A549 (cell line): ENCODE measurements around the gene GSE1. TPM values are rescaled to one million over a fixed set of nuclear protein-coding genes. Genes with fewer than 3 reads are reported as not detected.

Experiments used
- ATAC-seq, 2 experiments: fragments of 200-7000 bp in 1 of 2; fragments of >200 bp in 1 of 2; cut with Nextera tagmentation in 1 of 2; cut with Tn5 transposase in 1 of 2; 3 replicates each; pipeline versions ENCODE4 v1.8.0 to v1.9.1; 2018 to 2020; ENCODE audit warnings: mild to moderate bottlenecking in 1 of 2, moderate library complexity in 1 of 2
- CTCF ChIA-PET: fragments of 300-600 bp; sonication (Branson Sonifier 250); formaldehyde crosslinking; extraction: SDS; loops from one replicate; lab custom pipeline; 2021; ENCODE audit warnings: antibody characterized with exemption, inconsistent platforms; lab: Yijun Ruan, JAX
- POLR2A ChIA-PET: fragments of 350-600 bp; formaldehyde crosslinking; extraction: SDS; loops from one replicate; lab custom pipeline; 2021; ENCODE audit warnings: antibody characterized with exemption, inconsistent platforms; lab: Yijun Ruan, JAX
- DNase-seq, 2 experiments: peaks; one replicate each; pipeline versions ENCODE4 v3.0.0 to v3.0.0-alpha.2; 2011 to 2016; ENCODE audit warnings: low read depth in 1 of 2, low spot score in 1 of 2
- FAIRE-seq: peaks from 2 replicates; lab custom pipeline; 2011; peaks lifted over from hg19 to GRCh38; lab: Jason Lieb, UNC
- H3K27ac ChIP-seq, 2 experiments: fragments of >200 bp; sonication (Bioruptor Twin); formaldehyde crosslinking; 3 replicates each; pipeline ENCODE4 v1.5.1; 2016 to 2017
- H3K4me1 ChIP-seq: fragments of >200 bp; sonication (Bioruptor Twin); formaldehyde crosslinking; 3 replicates; pipeline ENCODE4 v1.6.1; 2016
- H3K4me2 ChIP-seq: fragments of >200 bp; sonication (Bioruptor Twin); formaldehyde crosslinking; 3 replicates; pipeline ENCODE4 v1.6.1; 2016
- H3K4me3 ChIP-seq: fragments of >200 bp; sonication (Bioruptor Twin); formaldehyde crosslinking; 3 replicates; pipeline ENCODE4 v1.5.1; 2016
- H3K9me3 ChIP-seq: fragments of >200 bp; sonication (Bioruptor Twin); formaldehyde crosslinking; 3 replicates; pipeline ENCODE4 v1.6.1; 2016
- EHMT2 ChIP-seq: fragments of 200-600 bp; sonication (generic); IDR thresholded peaks from 2 replicates; pipeline ENCODE4 v1.6.1; 2016; ENCODE audit warnings: antibody characterized with exemption, low read depth, mild to moderate bottlenecking, moderate library complexity
- HOXA7 ChIP-seq: fragments of 250-450 bp; sonication (Bioruptor Pico); IDR thresholded peaks from 2 replicates; pipeline ENCODE4 v1.5.0; 2020; ENCODE audit warnings: mild to moderate bottlenecking, moderate library complexity
- MAFK ChIP-seq: fragments of 450-650 bp; IDR thresholded peaks from 2 replicates; pipeline ENCODE4 v1.6.1; 2014; ENCODE audit not compliant: partially characterized antibody
- NFE2L2 ChIP-seq: fragments of 150-350 bp; conservative IDR thresholded peaks from 2 replicates; pipeline ENCODE4 v1.6.1; 2014; ENCODE audit warnings: low read length
- PHF8 ChIP-seq: fragments of 200-600 bp; sonication (generic); IDR thresholded peaks from 2 replicates; pipeline ENCODE4 v1.6.1; 2016; ENCODE audit warnings: low read depth, mild to moderate bottlenecking, antibody characterized with exemption, moderate library complexity, borderline replicate concordance
- RCOR1 ChIP-seq: fragments of 150-350 bp; IDR thresholded peaks from 2 replicates; pipeline ENCODE4 v1.6.1; 2014; ENCODE audit warnings: antibody characterized with exemption, low read length, low read depth
- SREBF2 ChIP-seq: fragments of 450-650 bp; IDR thresholded peaks from 2 replicates; pipeline ENCODE4 v1.6.1; 2014; ENCODE audit warnings: mild to moderate bottlenecking, moderate library complexity
- TFCP2L1 ChIP-seq: fragments of 250-450 bp; sonication (Bioruptor Pico); IDR thresholded peaks from 2 replicates; pipeline ENCODE4 v1.5.0; 2021; ENCODE audit warnings: mild to moderate bottlenecking
- TP53 ChIP-seq: fragments of 250-450 bp; sonication (Bioruptor Pico); IDR thresholded peaks from 2 replicates; pipeline ENCODE4 v1.5.0; 2021; ENCODE audit warnings: mild to moderate bottlenecking, moderate library complexity
- WGBS: methylation state at CpG from one replicate; pipeline ENCODE4 v1.1.6; 2017; ENCODE audit errors: missing lambda C conversion rate; 5-methylcytosine and 5-hydroxymethylcytosine counted together
- polyA plus RNA-seq, 4 experiments: library from polyadenylated mRNA; depleted of rRNA in 3 of 4; stranded (reverse); fragments of >200 nt; fragmentation: RNase III in 1 of 4; extraction: RNeasy Plus Mini Kit Qiagen cat#74134 plus additional on column Dnase treatment in 1 of 4; gene quantifications; 2 replicates in 3 of 4; 3 replicates in 1 of 4; pipeline ENCODE4 v1.2.3, GENCODE V29; 2011 to 2017
- TF ChIP-seq, protein P1 (sequence below): fragments of >200 bp; sonication (Bioruptor Twin); formaldehyde crosslinking; IDR thresholded peaks from 3 replicates; pipeline ENCODE4 v1.6.1; 2016
- TF ChIP-seq, protein P2 (sequence below): IDR thresholded peaks from 2 replicates; pipeline ENCODE4 v1.6.1; 2012
- TF ChIP-seq, protein P3 (sequence below): IDR thresholded peaks from 2 replicates; pipeline ENCODE4 v1.6.1; 2012; ENCODE audit warnings: low read depth, borderline replicate concordance
- TF ChIP-seq, protein P4 (sequence below): fragments of 250-450 bp; sonication (Bioruptor Pico); IDR thresholded peaks from 2 replicates; pipeline ENCODE4 v1.5.0; 2021; ENCODE audit warnings: mild to moderate bottlenecking, moderate library complexity, borderline replicate concordance
- TF ChIP-seq, protein P5 (sequence below): fragments of 450-650 bp; IDR thresholded peaks from 2 replicates; pipeline ENCODE4 v1.6.1; 2014; ENCODE audit warnings: antibody characterized with exemption
- TF ChIP-seq, protein P6 (sequence below): fragments of 200-600 bp; sonication (generic); IDR thresholded peaks from 2 replicates; pipeline ENCODE4 v1.6.1; 2016; ENCODE audit warnings: antibody characterized with exemption, mild to moderate bottlenecking, moderate library complexity

The GSE1 gene
- polyA plus RNA-seq, 2 of the 4 experiments (the other 2 are of a cell fraction), result 20.7 to 24.3 TPM

DNA sequence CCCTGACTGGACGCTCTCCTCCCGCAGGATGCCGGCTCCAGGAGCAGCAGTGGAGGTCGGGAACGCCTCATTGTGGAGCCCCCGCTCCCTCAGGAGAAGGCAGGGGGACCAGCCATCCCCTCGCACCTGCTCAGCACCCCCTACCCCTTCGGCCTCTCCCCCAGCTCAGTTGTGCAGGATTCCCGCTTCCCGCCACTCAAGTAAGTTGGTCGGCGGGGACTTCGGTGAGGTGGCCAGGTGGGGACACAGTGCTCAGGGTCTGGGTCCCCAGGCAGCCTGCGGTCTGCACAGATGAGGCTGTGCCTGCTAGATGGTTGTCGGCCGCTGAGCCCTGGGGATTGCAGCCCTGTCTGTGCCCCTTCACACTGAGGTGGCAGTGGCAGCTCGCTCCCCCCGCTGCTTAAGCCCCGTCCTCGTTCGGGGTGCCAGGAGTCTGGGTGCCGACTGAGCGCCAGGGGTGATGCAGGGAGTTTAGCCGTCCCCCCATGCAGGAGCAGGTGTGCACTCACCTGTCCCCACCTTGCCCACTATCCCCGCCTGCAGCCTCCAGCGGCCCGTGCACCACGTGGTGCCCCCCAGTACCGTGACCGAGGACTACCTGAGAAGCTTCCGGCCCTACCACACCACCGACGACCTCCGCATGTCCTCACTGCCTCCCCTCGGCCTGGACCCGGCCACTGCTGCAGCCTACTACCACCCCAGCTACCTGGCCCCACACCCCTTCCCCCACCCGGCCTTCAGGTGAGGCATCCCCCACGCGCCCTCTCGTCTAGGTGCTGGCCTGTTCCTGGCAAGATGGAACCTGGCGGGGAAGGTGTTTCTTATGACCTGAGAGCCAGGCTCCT lies 41.4 kb downstream of the GSE1 start:
- ATAC-seq (no peak), FAIRE-seq (no peak), DNase-seq (no peak)
- H3K27ac ChIP-seq, result no peak overlapping the region
- TF ChIP-seq HOXA7 (no peak), EHMT2 (no peak), SREBF2 (no peak), NFE2L2 (no peak), TFCP2L1 (CRISPR knock-in tag) (no peak), PHF8 (no peak), MAFK (no peak), TP53 (CRISPR knock-in tag) (no peak)
- TF ChIP-seq, protein P1, sequence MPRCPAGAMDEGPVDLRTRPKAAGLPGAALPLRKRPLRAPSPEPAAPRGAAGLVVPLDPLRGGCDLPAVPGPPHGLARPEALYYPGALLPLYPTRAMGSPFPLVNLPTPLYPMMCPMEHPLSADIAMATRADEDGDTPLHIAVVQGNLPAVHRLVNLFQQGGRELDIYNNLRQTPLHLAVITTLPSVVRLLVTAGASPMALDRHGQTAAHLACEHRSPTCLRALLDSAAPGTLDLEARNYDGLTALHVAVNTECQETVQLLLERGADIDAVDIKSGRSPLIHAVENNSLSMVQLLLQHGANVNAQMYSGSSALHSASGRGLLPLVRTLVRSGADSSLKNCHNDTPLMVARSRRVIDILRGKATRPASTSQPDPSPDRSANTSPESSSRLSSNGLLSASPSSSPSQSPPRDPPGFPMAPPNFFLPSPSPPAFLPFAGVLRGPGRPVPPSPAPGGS, result no peak
- TF ChIP-seq, protein P2, sequence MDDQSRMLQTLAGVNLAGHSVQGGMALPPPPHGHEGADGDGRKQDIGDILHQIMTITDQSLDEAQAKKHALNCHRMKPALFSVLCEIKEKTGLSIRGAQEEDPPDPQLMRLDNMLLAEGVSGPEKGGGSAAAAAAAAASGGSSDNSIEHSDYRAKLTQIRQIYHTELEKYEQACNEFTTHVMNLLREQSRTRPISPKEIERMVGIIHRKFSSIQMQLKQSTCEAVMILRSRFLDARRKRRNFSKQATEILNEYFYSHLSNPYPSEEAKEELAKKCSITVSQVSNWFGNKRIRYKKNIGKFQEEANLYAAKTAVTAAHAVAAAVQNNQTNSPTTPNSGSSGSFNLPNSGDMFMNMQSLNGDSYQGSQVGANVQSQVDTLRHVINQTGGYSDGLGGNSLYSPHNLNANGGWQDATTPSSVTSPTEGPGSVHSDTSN, result no peak
- TF ChIP-seq, protein P3, sequence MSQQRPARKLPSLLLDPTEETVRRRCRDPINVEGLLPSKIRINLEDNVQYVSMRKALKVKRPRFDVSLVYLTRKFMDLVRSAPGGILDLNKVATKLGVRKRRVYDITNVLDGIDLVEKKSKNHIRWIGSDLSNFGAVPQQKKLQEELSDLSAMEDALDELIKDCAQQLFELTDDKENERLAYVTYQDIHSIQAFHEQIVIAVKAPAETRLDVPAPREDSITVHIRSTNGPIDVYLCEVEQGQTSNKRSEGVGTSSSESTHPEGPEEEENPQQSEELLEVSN, result no peak
- TF ChIP-seq, protein P4, sequence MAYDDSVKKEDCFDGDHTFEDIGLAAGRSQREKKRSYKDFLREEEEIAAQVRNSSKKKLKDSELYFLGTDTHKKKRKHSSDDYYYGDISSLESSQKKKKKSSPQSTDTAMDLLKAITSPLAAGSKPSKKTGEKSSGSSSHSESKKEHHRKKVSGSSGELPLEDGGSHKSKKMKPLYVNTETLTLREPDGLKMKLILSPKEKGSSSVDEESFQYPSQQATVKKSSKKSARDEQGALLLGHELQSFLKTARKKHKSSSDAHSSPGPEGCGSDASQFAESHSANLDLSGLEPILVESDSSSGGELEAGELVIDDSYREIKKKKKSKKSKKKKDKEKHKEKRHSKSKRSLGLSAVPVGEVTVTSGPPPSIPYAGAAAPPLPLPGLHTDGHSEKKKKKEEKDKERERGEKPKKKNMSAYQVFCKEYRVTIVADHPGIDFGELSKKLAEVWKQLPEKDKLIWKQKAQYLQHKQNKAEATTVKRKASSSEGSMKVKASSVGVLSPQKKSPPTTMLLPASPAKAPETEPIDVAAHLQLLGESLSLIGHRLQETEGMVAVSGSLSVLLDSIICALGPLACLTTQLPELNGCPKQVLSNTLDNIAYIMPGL, result no peak
- ChIA-PET CTCF (interaction anchor here (9.4 kb wide), 1 partner anchor 22 kb away, joined by 96 read pairs; no protein-coding TSS in a partner anchor), POLR2A (interaction anchor here (0.7 kb wide), 1 partner anchor 43 kb away, joined by 3 read pairs; no protein-coding TSS in a partner anchor)
- peaks cover 39% of the 10 kb centered on the region for H3K4me1 ChIP-seq
- H3K4me3 ChIP-seq, result no peak overlapping the region
- H3K4me2 ChIP-seq, result no peak overlapping the region
- 91% methylated on average over 22 of the region's 41 CpGs for WGBS
- H3K9me3 ChIP-seq, result no peaks in the 10 kb centered on the region

DNA sequence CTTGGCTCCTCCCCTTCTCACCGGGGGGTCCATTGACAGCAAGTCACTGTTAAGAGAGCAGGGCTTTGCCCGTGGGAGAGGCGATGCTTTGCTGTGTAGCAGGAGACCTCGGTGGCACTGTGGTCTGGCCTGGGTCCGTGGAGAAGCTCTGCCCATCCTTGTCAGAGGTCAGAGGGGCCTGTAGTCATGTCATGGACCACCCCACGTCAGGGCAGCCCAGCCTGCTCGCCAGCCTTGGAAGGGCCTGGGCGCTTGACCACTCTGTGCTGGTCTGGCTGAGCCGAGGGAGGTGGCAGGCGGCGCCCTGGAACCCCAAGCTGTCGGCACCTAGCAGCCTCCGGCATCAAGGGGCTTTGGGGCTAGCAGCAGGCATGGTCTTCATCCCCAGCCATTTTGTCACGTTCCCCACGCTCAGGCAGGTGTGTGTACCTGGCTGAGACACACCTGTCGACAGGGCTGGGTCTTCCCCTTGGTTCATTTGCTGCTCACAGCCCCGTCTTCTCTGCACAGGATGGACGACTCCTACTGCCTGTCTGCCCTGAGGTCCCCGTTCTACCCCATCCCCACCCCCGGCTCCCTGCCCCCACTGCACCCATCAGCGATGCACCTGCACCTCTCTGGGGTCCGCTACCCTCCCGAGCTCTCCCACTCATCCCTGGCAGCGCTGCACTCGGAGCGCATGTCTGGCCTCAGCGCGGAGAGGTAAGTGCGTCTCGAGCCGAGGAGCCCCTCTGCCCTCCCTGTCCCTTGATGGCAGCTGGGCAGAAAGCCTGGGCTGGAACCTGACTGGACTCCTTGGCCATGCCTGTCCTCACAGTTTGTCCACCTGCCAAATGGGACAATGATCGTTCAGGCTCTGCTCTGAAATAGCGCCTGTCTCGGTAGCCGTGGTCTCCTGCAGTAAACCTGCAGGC lies 42.4 kb downstream of the GSE1 start:
- CTCF ChIA-PET, result interaction anchor here (1.3 to 9.4 kb wide), 3 partner anchors 21 to 62 kb away, joined by 4 to 96 read pairs (median 24); no protein-coding TSS in a partner anchor
- TF ChIP-seq, protein P5, sequence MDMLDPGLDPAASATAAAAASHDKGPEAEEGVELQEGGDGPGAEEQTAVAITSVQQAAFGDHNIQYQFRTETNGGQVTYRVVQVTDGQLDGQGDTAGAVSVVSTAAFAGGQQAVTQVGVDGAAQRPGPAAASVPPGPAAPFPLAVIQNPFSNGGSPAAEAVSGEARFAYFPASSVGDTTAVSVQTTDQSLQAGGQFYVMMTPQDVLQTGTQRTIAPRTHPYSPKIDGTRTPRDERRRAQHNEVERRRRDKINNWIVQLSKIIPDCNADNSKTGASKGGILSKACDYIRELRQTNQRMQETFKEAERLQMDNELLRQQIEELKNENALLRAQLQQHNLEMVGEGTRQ, result no peak
- TF ChIP-seq, protein P4, result no peak
- TF ChIP-seq, protein P2, result no peak
- TF ChIP-seq, protein P6, sequence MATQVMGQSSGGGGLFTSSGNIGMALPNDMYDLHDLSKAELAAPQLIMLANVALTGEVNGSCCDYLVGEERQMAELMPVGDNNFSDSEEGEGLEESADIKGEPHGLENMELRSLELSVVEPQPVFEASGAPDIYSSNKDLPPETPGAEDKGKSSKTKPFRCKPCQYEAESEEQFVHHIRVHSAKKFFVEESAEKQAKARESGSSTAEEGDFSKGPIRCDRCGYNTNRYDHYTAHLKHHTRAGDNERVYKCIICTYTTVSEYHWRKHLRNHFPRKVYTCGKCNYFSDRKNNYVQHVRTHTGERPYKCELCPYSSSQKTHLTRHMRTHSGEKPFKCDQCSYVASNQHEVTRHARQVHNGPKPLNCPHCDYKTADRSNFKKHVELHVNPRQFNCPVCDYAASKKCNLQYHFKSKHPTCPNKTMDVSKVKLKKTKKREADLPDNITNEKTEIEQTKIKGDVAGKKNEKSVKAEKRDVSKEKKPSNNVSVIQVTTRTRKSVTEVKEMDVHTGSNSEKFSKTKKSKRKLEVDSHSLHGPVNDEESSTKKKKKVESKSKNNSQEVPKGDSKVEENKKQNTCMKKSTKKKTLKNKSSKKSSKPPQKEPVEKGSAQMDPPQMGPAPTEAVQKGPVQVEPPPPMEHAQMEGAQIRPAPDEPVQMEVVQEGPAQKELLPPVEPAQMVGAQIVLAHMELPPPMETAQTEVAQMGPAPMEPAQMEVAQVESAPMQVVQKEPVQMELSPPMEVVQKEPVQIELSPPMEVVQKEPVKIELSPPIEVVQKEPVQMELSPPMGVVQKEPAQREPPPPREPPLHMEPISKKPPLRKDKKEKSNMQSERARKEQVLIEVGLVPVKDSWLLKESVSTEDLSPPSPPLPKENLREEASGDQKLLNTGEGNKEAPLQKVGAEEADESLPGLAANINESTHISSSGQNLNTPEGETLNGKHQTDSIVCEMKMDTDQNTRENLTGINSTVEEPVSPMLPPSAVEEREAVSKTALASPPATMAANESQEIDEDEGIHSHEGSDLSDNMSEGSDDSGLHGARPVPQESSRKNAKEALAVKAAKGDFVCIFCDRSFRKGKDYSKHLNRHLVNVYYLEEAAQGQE, result no peak
- no peak for TF ChIP-seq RCOR1
- TF ChIP-seq, all 56 proteins: peak for 0
- H3K4me1 ChIP-seq, result peaks cover 30% of the 10 kb centered on the region
- H3K4me2 ChIP-seq, result no peak overlapping the region
- ATAC-seq (no peak), FAIRE-seq (no peak), DNase-seq (no peak)
- POLR2A ChIA-PET, result interaction anchor here (0.7 kb wide), 1 partner anchor 44 kb away, joined by 3 read pairs; no protein-coding TSS in a partner anchor
- 91% methylated on average over 25 of the region's 35 CpGs for WGBS
- H3K27ac ChIP-seq, result no peak overlapping the region
- no peak overlapping the region for H3K4me3 ChIP-seq
- H3K9me3 ChIP-seq, result no peaks in the 10 kb centered on the region
